Caco-2 (cell line): ENCODE data around the gene ERBB4. TPM values are rescaled to one million over a fixed set of nuclear protein-coding genes. Genes with fewer than 3 reads are reported as not detected.
"Not testable (repeated sequence)": the region's sequence is repeated elsewhere in the genome, so short reads cannot be mapped to it uniquely, and the experiment has no call there.

Experiments
- BruUV-seq: library from RNA; stranded (reverse); fragments of 400-500 nt; replicated peaks from 2 replicates; lab custom pipeline; 2021; lab: Mats Ljungman, UMichigan
- CTCF ChIA-PET: fragments of 300-600 bp; sonication (Branson Sonifier 250); formaldehyde crosslinking; loops from one replicate; lab custom pipeline; 2022; ENCODE audit warnings: antibody characterized with exemption; lab: Charles Lee
- POLR2A ChIA-PET: fragments of 300-600 bp; sonication (Branson Sonifier 250); formaldehyde crosslinking; loops from one replicate; lab custom pipeline; 2022; ENCODE audit warnings: antibody characterized with exemption; lab: Charles Lee
- DNase-seq, 2 experiments: peaks; one replicate each; pipeline versions ENCODE4 v3.0.0 to v3.0.0-alpha.2; 2020 to 2022
- H3K27me3 ChIP-seq: replicated peaks from 2 replicates; pipeline ENCODE4 v1.6.0; 2011; ENCODE audit warnings: low read length; ENCODE audit not compliant: control insufficient read depth, insufficient read depth
- H3K36me3 ChIP-seq: 2 replicates; pipeline ENCODE4 v1.5.1; 2011; ENCODE audit warnings: low read length; ENCODE audit not compliant: control insufficient read depth, insufficient read depth
- H3K4me1 ChIP-seq: fragments of 250-450 bp; sonication (Bioruptor Pico); 2 replicates; pipeline ENCODE4 v1.5.1; 2020; ENCODE audit warnings: mild to moderate bottlenecking
- H3K4me3 ChIP-seq: 2 replicates; pipeline ENCODE4 v1.5.1; 2011; ENCODE audit warnings: low read depth, mild to moderate bottlenecking, control low read depth, low read length
- H3K9me3 ChIP-seq: fragments of 250-450 bp; sonication (Bioruptor Pico); 2 replicates; pipeline ENCODE4 v1.5.1; 2020; ENCODE audit warnings: mild to moderate bottlenecking, moderate library complexity
- H3K27ac Mint-ChIP-seq: one replicate; pipeline ENCODE4 v1.8.0; 2022; ENCODE audit warnings: mixed read lengths; ENCODE audit not compliant: unreplicated experiment
- H3K27me3 Mint-ChIP-seq: one replicate; pipeline ENCODE4 v1.8.0; 2022; ENCODE audit warnings: mixed read lengths; ENCODE audit not compliant: insufficient read depth, unreplicated experiment
- H3K36me3 Mint-ChIP-seq: one replicate; pipeline ENCODE4 v1.8.0; 2022; ENCODE audit warnings: mild to moderate bottlenecking, mixed read lengths; ENCODE audit not compliant: insufficient read depth, unreplicated experiment
- H3K4me1 Mint-ChIP-seq: one replicate; pipeline ENCODE4 v1.8.0; 2022; ENCODE audit warnings: low read depth, mixed read lengths; ENCODE audit not compliant: unreplicated experiment
- H3K4me3 Mint-ChIP-seq: one replicate; pipeline ENCODE4 v1.8.0; 2022; ENCODE audit warnings: mild to moderate bottlenecking, moderate library complexity, mixed read lengths; ENCODE audit not compliant: unreplicated experiment
- H3K9me3 Mint-ChIP-seq: one replicate; pipeline ENCODE4 v1.8.0; 2022; ENCODE audit warnings: mixed read lengths; ENCODE audit not compliant: unreplicated experiment
- intact Hi-C: fragments of 100-400 bp; cut with micrococcal nuclease; formaldehyde crosslinking; loops from one replicate; pipeline ENCODE4 v1.10.0; 2022; ENCODE audit not compliant: unreplicated experiment
- total RNA-seq: library from RNA; stranded (reverse); gene quantifications from 2 replicates; pipeline ENCODE4 v1.2.3, GENCODE V29; 2022
- TF ChIP-seq, protein P1 (sequence below), 2 experiments: fragments of 200-600 bp in 1 of 2; IDR thresholded peaks; 1 replicate in 1 of 2; 2 replicates in 1 of 2; pipeline versions ENCODE4 v1.5.1 to v1.8.0; 2011 to 2022; ENCODE audit warnings: antibody characterized with exemption in 1 of 2, control low read depth in 1 of 2, inconsistent platforms in 1 of 2, low read depth in 1 of 2, low read length in 1 of 2, mild to moderate bottlenecking in 1 of 2, moderate library complexity in 1 of 2; ENCODE audit not compliant: insufficient read depth in 1 of 2, severe bottlenecking in 1 of 2, unreplicated experiment in 1 of 2

The ERBB4 gene
- total RNA-seq, 1 experiment from 2014 or later, result not detected

DNA sequence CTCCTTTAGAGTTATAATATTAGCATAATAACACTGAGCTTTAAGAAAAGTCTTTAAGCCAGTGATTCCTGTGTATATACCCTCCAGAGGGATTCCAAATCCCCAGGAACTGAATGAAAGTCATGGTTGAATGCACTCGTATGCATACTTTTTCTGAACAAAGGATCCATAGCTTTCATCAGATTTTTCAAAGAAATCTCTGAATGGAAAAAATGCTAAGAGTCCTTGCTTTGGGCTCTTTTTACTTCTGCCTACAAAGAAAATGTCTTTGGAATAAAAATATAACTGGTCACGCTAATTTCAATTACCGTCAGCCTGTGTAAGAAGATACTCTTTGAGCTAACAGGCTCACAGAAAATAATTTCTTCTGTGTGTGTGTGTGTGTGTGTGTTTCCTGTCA, 939.5 kb downstream of the ERBB4 start:
- Mint-ChIP-seq H3K27me3 (peaks cover 21% of the 10 kb centered on the region), H3K9me3 (no peaks in the 10 kb centered on the region), H3K4me3 (no peak overlapping the region), H3K36me3 (no peaks in the 10 kb centered on the region), H3K27ac (no peak overlapping the region), H3K4me1 (no peaks in the 10 kb centered on the region)
- BruUV-seq, result no TSS peak
- no peaks in the 10 kb centered on the region for H3K36me3 ChIP-seq
- intact Hi-C loops, result no loop called here
- ChIA-PET CTCF (no interaction called here), POLR2A (no interaction called here)
- no peak for DNase-seq
- H3K9me3 ChIP-seq, result no peaks in the 10 kb centered on the region
- H3K27me3 ChIP-seq, result no peaks in the 10 kb centered on the region
- TF ChIP-seq, protein P1, sequence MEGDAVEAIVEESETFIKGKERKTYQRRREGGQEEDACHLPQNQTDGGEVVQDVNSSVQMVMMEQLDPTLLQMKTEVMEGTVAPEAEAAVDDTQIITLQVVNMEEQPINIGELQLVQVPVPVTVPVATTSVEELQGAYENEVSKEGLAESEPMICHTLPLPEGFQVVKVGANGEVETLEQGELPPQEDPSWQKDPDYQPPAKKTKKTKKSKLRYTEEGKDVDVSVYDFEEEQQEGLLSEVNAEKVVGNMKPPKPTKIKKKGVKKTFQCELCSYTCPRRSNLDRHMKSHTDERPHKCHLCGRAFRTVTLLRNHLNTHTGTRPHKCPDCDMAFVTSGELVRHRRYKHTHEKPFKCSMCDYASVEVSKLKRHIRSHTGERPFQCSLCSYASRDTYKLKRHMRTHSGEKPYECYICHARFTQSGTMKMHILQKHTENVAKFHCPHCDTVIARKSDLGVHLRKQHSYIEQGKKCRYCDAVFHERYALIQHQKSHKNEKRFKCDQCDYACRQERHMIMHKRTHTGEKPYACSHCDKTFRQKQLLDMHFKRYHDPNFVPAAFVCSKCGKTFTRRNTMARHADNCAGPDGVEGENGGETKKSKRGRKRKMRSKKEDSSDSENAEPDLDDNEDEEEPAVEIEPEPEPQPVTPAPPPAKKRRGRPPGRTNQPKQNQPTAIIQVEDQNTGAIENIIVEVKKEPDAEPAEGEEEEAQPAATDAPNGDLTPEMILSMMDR (IDR thresholded peaks at IDR 0.05; ENCODE audit: insufficient read depth in 1 of 2, low read depth in 1 of 2, low read length in 1 of 2, severe bottlenecking in 1 of 2, unreplicated experiment in 1 of 2), result no peak
- H3K4me1 ChIP-seq, result no peaks in the 10 kb centered on the region
- H3K4me3 ChIP-seq, result no peak overlapping the region

DNA sequence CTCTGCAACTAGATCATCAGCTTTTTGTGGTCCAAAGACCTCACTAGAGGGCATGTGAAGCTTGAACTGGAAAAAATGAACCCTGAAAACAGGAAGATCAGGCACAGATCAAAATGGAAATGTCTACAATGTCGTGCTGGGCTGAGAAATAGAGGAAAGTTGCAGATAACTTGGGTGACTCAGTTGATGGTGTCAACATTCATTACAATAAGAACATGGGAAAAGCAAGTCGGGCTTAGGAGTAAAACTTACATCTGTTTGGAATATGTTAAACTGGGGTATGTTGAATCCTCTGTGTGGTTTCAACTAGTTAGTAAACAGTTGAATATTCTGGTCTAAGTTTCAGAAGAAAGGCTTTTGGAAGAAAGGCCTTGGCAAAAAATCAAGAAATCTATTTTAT, 940.4 kb downstream of the ERBB4 start:
- peaks cover 21% of the 10 kb centered on the region for H3K27me3 Mint-ChIP-seq
- BruUV-seq, result no TSS peak
- no peak overlapping the region for H3K4me3 Mint-ChIP-seq
- Histone ChIP-seq H3K27me3 (no peaks in the 10 kb centered on the region), H3K36me3 (no peaks in the 10 kb centered on the region), H3K4me1 (no peaks in the 10 kb centered on the region), H3K4me3 (no peak overlapping the region), H3K9me3 (no peaks in the 10 kb centered on the region)
- CTCF ChIA-PET, result no interaction called here
- intact Hi-C loops, result no loop called here
- no peaks in the 10 kb centered on the region for H3K4me1 Mint-ChIP-seq
- TF ChIP-seq, protein P1 (IDR thresholded peaks at IDR 0.05; ENCODE audit: insufficient read depth in 1 of 2, low read depth in 1 of 2, low read length in 1 of 2, severe bottlenecking in 1 of 2, unreplicated experiment in 1 of 2), result no peak
- H3K36me3 Mint-ChIP-seq, result no peaks in the 10 kb centered on the region
- H3K27ac Mint-ChIP-seq, result no peak overlapping the region
- no peaks in the 10 kb centered on the region for H3K9me3 Mint-ChIP-seq
- POLR2A ChIA-PET, result no interaction called here
- DNase-seq, result no peak

DNA sequence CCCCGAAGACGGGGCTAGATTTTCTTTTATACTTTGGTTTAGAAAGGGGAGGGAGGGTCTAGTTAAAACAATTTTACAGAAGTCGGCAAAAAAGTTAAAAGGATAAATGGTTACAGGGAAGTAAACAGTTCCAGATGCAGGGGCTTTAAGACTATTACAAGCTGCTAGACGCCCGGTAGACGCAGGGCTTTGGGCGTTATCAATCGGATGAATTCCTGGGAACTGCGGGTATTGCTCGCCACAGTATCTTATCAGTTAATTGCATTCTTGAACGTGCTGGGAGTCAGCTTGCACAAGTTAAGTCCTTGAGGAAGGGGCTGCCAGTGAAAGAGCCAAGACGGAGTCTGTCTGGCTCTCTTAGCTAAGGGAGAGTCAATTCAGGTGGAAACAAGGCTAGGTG, 946.6 kb downstream of the ERBB4 start:
- POLR2A ChIA-PET, H3K27ac Mint-ChIP-seq: not testable (repeated sequence)

DNA sequence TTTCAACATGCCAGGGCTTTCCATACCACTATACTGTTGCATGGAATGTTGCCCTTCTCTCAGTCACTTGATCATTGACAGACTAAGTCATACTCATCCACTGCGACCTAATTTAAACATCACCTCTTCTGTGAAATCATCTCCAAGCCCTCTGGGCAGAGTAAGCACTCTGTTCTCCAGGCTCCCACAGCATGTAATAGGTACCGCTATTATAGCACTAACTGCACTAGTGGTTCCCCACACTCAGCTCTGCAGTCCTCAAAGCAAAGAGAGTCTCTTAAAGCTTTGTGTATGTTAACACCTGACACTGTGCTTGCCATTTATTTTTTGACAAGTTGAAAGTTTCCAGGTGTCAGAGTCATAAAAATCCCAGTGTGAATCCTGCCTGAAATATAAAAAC, 947.2 kb downstream of the ERBB4 start:
- H3K4me1 Mint-ChIP-seq, result peaks cover 6% of the 10 kb centered on the region
- DNase-seq, result no peak
- CTCF ChIA-PET, result no interaction called here
- no TSS peak for BruUV-seq
- H3K27ac Mint-ChIP-seq, result no peak overlapping the region
- no peaks in the 10 kb centered on the region for H3K36me3 ChIP-seq
- no peak overlapping the region for H3K4me3 Mint-ChIP-seq
- no peaks in the 10 kb centered on the region for H3K4me1 ChIP-seq
- POLR2A ChIA-PET, result no interaction called here
- no peaks in the 10 kb centered on the region for H3K36me3 Mint-ChIP-seq
- no peaks in the 10 kb centered on the region for H3K27me3 ChIP-seq
- TF ChIP-seq, protein P1 (IDR thresholded peaks at IDR 0.05; ENCODE audit: insufficient read depth in 1 of 2, low read depth in 1 of 2, low read length in 1 of 2, severe bottlenecking in 1 of 2, unreplicated experiment in 1 of 2), result no peak
- intact Hi-C loops, result no loop called here
- H3K27me3 Mint-ChIP-seq, result peaks cover 6% of the 10 kb centered on the region
- H3K4me3 ChIP-seq, result no peak overlapping the region
- no peaks in the 10 kb centered on the region for H3K9me3 Mint-ChIP-seq
- H3K9me3 ChIP-seq, result no peaks in the 10 kb centered on the region

More for the DNA sequence above, 946.6 kb downstream of the ERBB4 start:
- H3K9me3 Mint-ChIP-seq, intact Hi-C loops, CTCF ChIA-PET, H3K36me3 ChIP-seq, DNase-seq, H3K27me3 Mint-ChIP-seq, H3K4me1 ChIP-seq, BruUV-seq, H3K4me1 Mint-ChIP-seq, H3K27me3 ChIP-seq, H3K36me3 Mint-ChIP-seq, H3K4me3 ChIP-seq, H3K9me3 ChIP-seq: not testable (repeated sequence)
- peak overlapping the region; percentile 20 for H3K4me3 Mint-ChIP-seq
